GM12878 (cell line): ENCODE results near the gene C1QC. TPM values are rescaled to one million over a fixed set of nuclear protein-coding genes. Genes with fewer than 3 reads are reported as not detected.

Experiments used
- ATAC-seq: fragments of 200-7000 bp; cut with Tn5 transposase; 3 replicates; pipeline ENCODE4 v1.9.1; 2020; ENCODE audit warnings: mild to moderate bottlenecking, moderate library complexity
- BruUV-seq: library from RNA; stranded (reverse); fragments of 400-500 nt; replicated peaks from 2 replicates; lab custom pipeline; 2021; lab: Mats Ljungman, UMichigan
- CTCF ChIA-PET: fragments of 300-600 bp; sonication (Branson Sonifier 250); formaldehyde crosslinking; extraction: SDS; loops from one replicate; lab custom pipeline; 2021; ENCODE audit warnings: inconsistent platforms; lab: Yijun Ruan, JAX
- POLR2A ChIA-PET: fragments of 350-600 bp; formaldehyde crosslinking; extraction: SDS; loops from one replicate; lab custom pipeline; 2021; ENCODE audit warnings: inconsistent platforms; lab: Charles Lee
- RAD21 ChIA-PET: fragments of 300-600 bp; sonication (Branson Sonifier 250); formaldehyde crosslinking; loops from one replicate; lab custom pipeline; 2023; ENCODE audit warnings: antibody characterized with exemption; ENCODE audit not compliant: unreplicated experiment; lab: Charles Lee
- SMC1A ChIA-PET: fragments of 300-600 bp; sonication (Branson Sonifier 250); formaldehyde crosslinking; loops from one replicate; lab custom pipeline; 2023; ENCODE audit not compliant: unreplicated experiment, uncharacterized antibody; lab: Charles Lee
- DNase-seq: peaks from one replicate; pipeline ENCODE4 v3.0.0-alpha.2; 2011; ENCODE audit warnings: low read depth, low spot score
- FAIRE-seq: peaks from 3 replicates; lab custom pipeline; 2011; peaks lifted over from hg19 to GRCh38; lab: Jason Lieb, UNC
- H2AFZ ChIP-seq: 2 replicates; pipeline ENCODE4 v1.6.0; 2011; ENCODE audit warnings: low read depth, low read length, control low read depth; ENCODE audit not compliant: control insufficient read depth
- H3K27ac ChIP-seq: 2 replicates; pipeline ENCODE4 v1.5.1; 2011; ENCODE audit warnings: control low read depth; ENCODE audit not compliant: control insufficient read depth, insufficient read depth
- H3K27me3 ChIP-seq, 2 experiments: replicated peaks in 1 of 2; 2 replicates each; pipeline versions ENCODE4 v1.6.0 to v1.6.1; 2011; ENCODE audit warnings: low read length in 1 of 2; ENCODE audit not compliant: control insufficient read depth in 2 of 2, insufficient read depth in 2 of 2
- H3K36me3 ChIP-seq, 2 experiments: 2 replicates each; pipeline ENCODE4 v1.5.1; 2011; ENCODE audit warnings: low read length in 1 of 2; ENCODE audit not compliant: control insufficient read depth in 2 of 2, insufficient read depth in 2 of 2
- H3K4me1 ChIP-seq: 2 replicates; pipeline ENCODE4 v1.6.1; 2011; ENCODE audit warnings: mild to moderate bottlenecking, low read length, moderate library complexity, mixed read lengths; ENCODE audit not compliant: control insufficient read depth, insufficient read depth
- H3K4me2 ChIP-seq: 2 replicates; pipeline ENCODE4 v1.6.0; 2011; ENCODE audit warnings: control low read depth; ENCODE audit not compliant: control insufficient read depth, insufficient read depth
- H3K4me3 ChIP-seq: fragments of 200-600 bp; sonication (generic); 2 replicates; pipeline ENCODE4 v1.5.1; 2016
- H3K79me2 ChIP-seq: 2 replicates; pipeline ENCODE4 v1.6.0; 2011; ENCODE audit warnings: low read length; ENCODE audit not compliant: control insufficient read depth, insufficient read depth
- H3K9ac ChIP-seq: 2 replicates; pipeline ENCODE4 v1.8.0; 2011; ENCODE audit warnings: low read length, control low read depth, mixed read lengths; ENCODE audit not compliant: control insufficient read depth, insufficient read depth
- H3K9me3 ChIP-seq: replicated peaks from 3 replicates; pipeline ENCODE4 v1.5.1; 2011; ENCODE audit warnings: mild to moderate bottlenecking, low read length; ENCODE audit not compliant: control insufficient read depth, insufficient read depth
- H4K20me1 ChIP-seq: 2 replicates; pipeline ENCODE4 v1.6.0; 2011; ENCODE audit not compliant: control insufficient read depth, insufficient read depth
- BACH1 ChIP-seq: fragments of 450-650 bp; IDR thresholded peaks from 2 replicates; pipeline ENCODE4 v1.6.1; 2017; ENCODE audit warnings: mild to moderate bottlenecking, borderline replicate concordance
- CHD2 ChIP-seq: IDR thresholded peaks from 2 replicates; pipeline ENCODE4 v1.6.1; 2011; ENCODE audit warnings: low read depth, low read length, improper control_type of control experiment, borderline replicate concordance
- FOS ChIP-seq: IDR thresholded peaks from 3 replicates; pipeline ENCODE4 v1.6.1; 2011; ENCODE audit warnings: borderline replicate concordance; ENCODE audit not compliant: insufficient read length; ENCODE audit errors: extremely low read depth
- IKZF2 ChIP-seq, 2 experiments: fragments of 450-650 bp; IDR thresholded peaks; 2 replicates each; pipeline ENCODE4 v1.6.1; 2017; ENCODE audit warnings: mild to moderate bottlenecking in 2 of 2, moderate library complexity in 2 of 2
- KAT2A ChIP-seq: conservative IDR thresholded peaks from 2 replicates; pipeline ENCODE4 v1.6.1; 2011; ENCODE audit warnings: low read depth, low read length; ENCODE audit not compliant: control insufficient read depth
- KLF5 ChIP-seq: fragments of 450-650 bp; IDR thresholded peaks from 2 replicates; pipeline ENCODE4 v1.6.1; 2014; ENCODE audit warnings: mild to moderate bottlenecking; ENCODE audit not compliant: partially characterized antibody
- MXI1 ChIP-seq: fragments of 150-350 bp; IDR thresholded peaks from 2 replicates; pipeline ENCODE4 v1.6.1; 2011; ENCODE audit warnings: low read depth, mild to moderate bottlenecking, inconsistent platforms, low read length, improper control_type of control experiment
- NFYA ChIP-seq: IDR thresholded peaks from 2 replicates; pipeline ENCODE4 v1.6.1; 2011; ENCODE audit warnings: low read depth, mild to moderate bottlenecking, low read length, improper control_type of control experiment, borderline replicate concordance
- POLR2A ChIP-seq: IDR thresholded peaks from 2 replicates; pipeline ENCODE4 v1.6.1; 2011; ENCODE audit warnings: low read depth, mild to moderate bottlenecking, low read length
- POLR2AphosphoS2 ChIP-seq: IDR thresholded peaks from 2 replicates; pipeline ENCODE4 v1.6.1; 2011; ENCODE audit warnings: low read depth, mild to moderate bottlenecking, low read length, improper control_type of control experiment, moderate library complexity
- RB1 ChIP-seq: fragments of 450-650 bp; formaldehyde crosslinking; IDR thresholded peaks from 2 replicates; pipeline ENCODE4 v1.6.1; 2017; ENCODE audit warnings: mild to moderate bottlenecking, borderline replicate concordance
- RBBP5 ChIP-seq: fragments of 200-600 bp; sonication (generic); conservative IDR thresholded peaks from 2 replicates; pipeline ENCODE4 v1.6.1; 2016
- SUPT20H ChIP-seq: IDR thresholded peaks from 2 replicates; pipeline ENCODE4 v1.6.1; 2011; ENCODE audit warnings: low read depth, mild to moderate bottlenecking, low read length, moderate library complexity, borderline replicate concordance; ENCODE audit not compliant: control insufficient read depth
- TCF7 ChIP-seq: IDR thresholded peaks from 2 replicates; pipeline ENCODE4 v1.6.1; 2014; ENCODE audit warnings: antibody characterized with exemption, borderline replicate concordance
- ZNF274 ChIP-seq: IDR thresholded peaks from one replicate; pipeline ENCODE4 v1.8.0; 2011; ENCODE audit not compliant: insufficient read length, insufficient read depth
- ZNF384 ChIP-seq: IDR thresholded peaks from 2 replicates; pipeline ENCODE4 v1.6.1; 2012; ENCODE audit warnings: low read depth, mild to moderate bottlenecking, low read length, improper control_type of control experiment, borderline replicate concordance
- WGBS: methylation state at CpG from one replicate; pipeline ENCODE4 v1.1.6; 2016; ENCODE audit warnings: low lambda C conversion rate; ENCODE audit not compliant: insufficient replicate concordance, insufficient coverage; ENCODE audit errors: missing lambda C conversion rate; 5-methylcytosine and 5-hydroxymethylcytosine counted together
- in situ Hi-C: fragments of 300-500 bp; cut with MboI; formaldehyde crosslinking; loops from 9 replicates; pipeline ENCODE4 v1.14.3; 2018; ENCODE audit warnings: mixed read lengths
- intact Hi-C: fragments of 100-400 bp; cut with micrococcal nuclease; formaldehyde crosslinking; loops from one replicate; pipeline ENCODE4 v1.14.2; 2022; ENCODE audit not compliant: unreplicated experiment
- polyA plus RNA-seq, 11 experiments: library from polyadenylated mRNA; depleted of rRNA in 4 of 11; unstranded in 6 of 11; stranded (reverse) in 5 of 11; fragments of >200 nt; fragmentation: Nextera tagmentation in 4 of 11; fragmentation: Illumina TruSeq in 1 of 11; extraction: Ambion mirVana in 4 of 11; extraction: Trizol in 1 of 11; gene quantifications; 1 replicate in 1 of 11; 2 replicates in 10 of 11; pipeline versions ENCODE4 v1.2.1 to v1.2.3, GENCODE V29; 2011 to 2016; ENCODE audit warnings: inconsistent platforms in 2 of 11, missing spikeins in 2 of 11, low read depth in 1 of 11
- total RNA-seq, 4 experiments: library from RNA; depleted of rRNA in 3 of 4; stranded (reverse); fragments of >200 nt in 3 of 4; fragmentation: Illumina TruSeq in 1 of 4; extraction: Trizol in 1 of 4; gene quantifications; 2 replicates each; pipeline versions ENCODE4 v1.2.1 to v1.2.3, GENCODE V29; 2013 to 2021
- TF ChIP-seq, protein P1 (sequence below): fragments of 450-650 bp; formaldehyde crosslinking; IDR thresholded peaks from 2 replicates; pipeline ENCODE4 v1.4.0; 2020; ENCODE audit warnings: mild to moderate bottlenecking, moderate library complexity
- TF ChIP-seq, protein P2 (sequence below): fragments of 450-650 bp; IDR thresholded peaks from 2 replicates; pipeline ENCODE4 v1.6.1; 2017; ENCODE audit warnings: mild to moderate bottlenecking, low read depth, inconsistent platforms; ENCODE audit not compliant: poor library complexity, severe bottlenecking
- TF ChIP-seq, protein P3 (sequence below): IDR thresholded peaks from 2 replicates; pipeline ENCODE4 v1.6.1; 2012; ENCODE audit warnings: low read depth, low read length, improper control_type of control experiment

The C1QC gene
- total and polyA plus RNA-seq, 10 of the 15 experiments (the other 5 are each of a cell fraction or from before 2014, with no cell fraction given), result 0.74 TPM; not detected in 9

DNA sequence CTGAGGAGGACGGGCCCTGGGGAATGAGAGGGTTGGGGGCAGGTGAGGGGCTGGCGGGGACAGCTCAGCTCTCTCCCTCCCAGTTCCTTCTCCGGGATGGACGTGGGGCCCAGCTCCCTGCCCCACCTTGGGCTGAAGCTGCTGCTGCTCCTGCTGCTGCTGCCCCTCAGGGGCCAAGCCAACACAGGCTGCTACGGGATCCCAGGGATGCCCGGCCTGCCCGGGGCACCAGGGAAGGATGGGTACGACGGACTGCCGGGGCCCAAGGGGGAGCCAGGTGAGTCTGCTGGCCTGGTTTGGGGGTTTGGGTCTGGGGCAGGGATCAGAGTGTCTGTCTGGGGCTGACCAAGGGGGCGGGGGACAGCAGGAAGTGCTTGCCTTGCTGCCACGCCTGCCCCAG, 495 bp downstream of the C1QC start:
- FAIRE-seq (no peak), ATAC-seq (no peak)

More for the DNA sequence above, 495 bp downstream of the C1QC start:
- no TSS peak for BruUV-seq
- Histone ChIP-seq H3K27me3 (no peaks in the 10 kb centered on the region; a peak in 1 of 4 replicates), H3K4me1 (no peaks in the 10 kb centered on the region), H2AFZ (no peak overlapping the region)
- in situ Hi-C loops (no loop called here), intact Hi-C loops (loop anchor here (5.0 kb wide), 1 partner anchor 512 kb away; no protein-coding TSS in a partner anchor)
- POLR2A ChIA-PET, result no interaction called here
- WGBS, result 23% methylated on average over 12 of the region's 12 CpGs
- DNase-seq, result no peak
- TF ChIP-seq TCF7 (no peak), KLF5 (no peak), RB1 (no peak), NFYA (no peak), POLR2A (no peak), CHD2 (no peak), BACH1 (no peak), FOS (no peak), MXI1 (no peak), RBBP5 (no peak), KAT2A (no peak), ZNF274 (no peak), IKZF2 (IDR thresholded peaks at IDR 0.05) (no peak), POLR2AphosphoS2 (no peak), SUPT20H (no peak), ZNF384 (no peak)
- TF ChIP-seq, protein P1, sequence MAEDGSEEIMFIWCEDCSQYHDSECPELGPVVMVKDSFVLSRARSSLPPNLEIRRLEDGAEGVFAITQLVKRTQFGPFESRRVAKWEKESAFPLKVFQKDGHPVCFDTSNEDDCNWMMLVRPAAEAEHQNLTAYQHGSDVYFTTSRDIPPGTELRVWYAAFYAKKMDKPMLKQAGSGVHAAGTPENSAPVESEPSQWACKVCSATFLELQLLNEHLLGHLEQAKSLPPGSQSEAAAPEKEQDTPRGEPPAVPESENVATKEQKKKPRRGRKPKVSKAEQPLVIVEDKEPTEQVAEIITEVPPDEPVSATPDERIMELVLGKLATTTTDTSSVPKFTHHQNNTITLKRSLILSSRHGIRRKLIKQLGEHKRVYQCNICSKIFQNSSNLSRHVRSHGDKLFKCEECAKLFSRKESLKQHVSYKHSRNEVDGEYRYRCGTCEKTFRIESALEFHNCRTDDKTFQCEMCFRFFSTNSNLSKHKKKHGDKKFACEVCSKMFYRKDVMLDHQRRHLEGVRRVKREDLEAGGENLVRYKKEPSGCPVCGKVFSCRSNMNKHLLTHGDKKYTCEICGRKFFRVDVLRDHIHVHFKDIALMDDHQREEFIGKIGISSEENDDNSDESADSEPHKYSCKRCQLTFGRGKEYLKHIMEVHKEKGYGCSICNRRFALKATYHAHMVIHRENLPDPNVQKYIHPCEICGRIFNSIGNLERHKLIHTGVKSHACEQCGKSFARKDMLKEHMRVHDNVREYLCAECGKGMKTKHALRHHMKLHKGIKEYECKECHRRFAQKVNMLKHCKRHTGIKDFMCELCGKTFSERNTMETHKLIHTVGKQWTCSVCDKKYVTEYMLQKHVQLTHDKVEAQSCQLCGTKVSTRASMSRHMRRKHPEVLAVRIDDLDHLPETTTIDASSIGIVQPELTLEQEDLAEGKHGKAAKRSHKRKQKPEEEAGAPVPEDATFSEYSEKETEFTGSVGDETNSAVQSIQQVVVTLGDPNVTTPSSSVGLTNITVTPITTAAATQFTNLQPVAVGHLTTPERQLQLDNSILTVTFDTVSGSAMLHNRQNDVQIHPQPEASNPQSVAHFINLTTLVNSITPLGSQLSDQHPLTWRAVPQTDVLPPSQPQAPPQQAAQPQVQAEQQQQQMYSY, result no peak
- TF ChIP-seq, protein P2, sequence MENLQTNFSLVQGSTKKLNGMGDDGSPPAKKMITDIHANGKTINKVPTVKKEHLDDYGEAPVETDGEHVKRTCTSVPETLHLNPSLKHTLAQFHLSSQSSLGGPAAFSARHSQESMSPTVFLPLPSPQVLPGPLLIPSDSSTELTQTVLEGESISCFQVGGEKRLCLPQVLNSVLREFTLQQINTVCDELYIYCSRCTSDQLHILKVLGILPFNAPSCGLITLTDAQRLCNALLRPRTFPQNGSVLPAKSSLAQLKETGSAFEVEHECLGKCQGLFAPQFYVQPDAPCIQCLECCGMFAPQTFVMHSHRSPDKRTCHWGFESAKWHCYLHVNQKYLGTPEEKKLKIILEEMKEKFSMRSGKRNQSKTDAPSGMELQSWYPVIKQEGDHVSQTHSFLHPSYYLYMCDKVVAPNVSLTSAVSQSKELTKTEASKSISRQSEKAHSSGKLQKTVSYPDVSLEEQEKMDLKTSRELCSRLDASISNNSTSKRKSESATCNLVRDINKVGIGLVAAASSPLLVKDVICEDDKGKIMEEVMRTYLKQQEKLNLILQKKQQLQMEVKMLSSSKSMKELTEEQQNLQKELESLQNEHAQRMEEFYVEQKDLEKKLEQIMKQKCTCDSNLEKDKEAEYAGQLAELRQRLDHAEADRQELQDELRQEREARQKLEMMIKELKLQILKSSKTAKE, result no peak
- TF ChIP-seq, protein P3, sequence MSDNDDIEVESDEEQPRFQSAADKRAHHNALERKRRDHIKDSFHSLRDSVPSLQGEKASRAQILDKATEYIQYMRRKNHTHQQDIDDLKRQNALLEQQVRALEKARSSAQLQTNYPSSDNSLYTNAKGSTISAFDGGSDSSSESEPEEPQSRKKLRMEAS, result no peak
- TF ChIP-seq, all 136 proteins: peak for 0
- ChIA-PET SMC1A (no interaction called here), RAD21 (no interaction called here), CTCF (interaction anchor here (5.5 kb wide), 1 partner anchor 225 kb away, joined by 77 read pairs; no protein-coding TSS in a partner anchor)
- Histone ChIP-seq H3K9ac (no peak overlapping the region), H3K79me2 (no peaks in the 10 kb centered on the region), H4K20me1 (no peaks in the 10 kb centered on the region), H3K27ac (no peak overlapping the region), H3K36me3 (no peaks in the 10 kb centered on the region), H3K4me3 (no peak overlapping the region), H3K9me3 (no peaks in the 10 kb centered on the region; the same call in 2 of the 3 replicates), H3K4me2 (no peak overlapping the region)
